HCT116 (cell line): ENCODE measurements around the gene TIAM2. TPM values are rescaled to one million over a fixed set of nuclear protein-coding genes. Genes with fewer than 3 reads are reported as not detected.

Experiments
- ATAC-seq: fragments of 200-7000 bp; cut with Tn5 transposase; 2 replicates; pipeline ENCODE4 v1.9.1; 2020; ENCODE audit warnings: mild to moderate bottlenecking, moderate library complexity
- BruUV-seq: library from RNA; stranded (reverse); fragments of 400-500 nt; replicated peaks from 2 replicates; lab custom pipeline; 2021; lab: Mats Ljungman, UMichigan
- CTCF ChIA-PET: fragments of 300-600 bp; sonication (Branson Sonifier 250); formaldehyde crosslinking; loops from one replicate; lab custom pipeline; 2021; ENCODE audit warnings: antibody characterized with exemption; lab: Charles Lee
- POLR2A ChIA-PET: fragments of 300-600, 350-600 bp; sonication (Branson Sonifier 250); formaldehyde crosslinking; loops from one replicate; lab custom pipeline; 2021; ENCODE audit warnings: antibody characterized with exemption; lab: Charles Lee
- RAD21 ChIA-PET, 2 experiments: fragments of 300-600 bp; sonication (Branson Sonifier 250); formaldehyde crosslinking; loops; one replicate each; lab custom pipeline; 2023; ENCODE audit warnings: low total read pairs in 2 of 2; ENCODE audit not compliant: uncharacterized antibody in 2 of 2, unreplicated experiment in 2 of 2, low non-redundant PET in 1 of 2; lab: Charles Lee
- DNase-seq: peaks from one replicate; pipeline ENCODE4 v3.0.0-alpha.2; 2010; ENCODE audit warnings: low read depth, low spot score
- H2AFZ ChIP-seq: fragments of 200-600 bp; shearing (Covaris generic), sonication (generic); 2 replicates; pipeline ENCODE4 v1.6.1; 2017; ENCODE audit warnings: low read depth, mixed run types, mixed read lengths, antibody characterized with exemption, low read length; ENCODE audit not compliant: poor library complexity, severe bottlenecking
- H3K27ac ChIP-seq: 2 replicates; pipeline ENCODE4 v1.5.1; 2012; ENCODE audit warnings: low read depth, low read length
- H3K27me3 ChIP-seq: fragments of 200-600 bp; sonication (generic); 2 replicates; pipeline ENCODE4 v1.6.1; 2016; ENCODE audit warnings: mixed run types, low read length, mixed read lengths; ENCODE audit not compliant: insufficient read depth
- H3K36me3 ChIP-seq, 2 experiments: fragments of 200-500 bp in 1 of 2; fragments of 200-600 bp in 1 of 2; sonication (Bioruptor generic) in 1 of 2; sonication (generic) in 1 of 2; 2 replicates each; pipeline versions ENCODE4 v1.5.1 to v1.6.1; 2014 to 2016; ENCODE audit warnings: low read length in 2 of 2, inconsistent platforms in 1 of 2, mixed read lengths in 1 of 2, mixed run types in 1 of 2; ENCODE audit not compliant: insufficient read depth in 2 of 2, control insufficient read depth in 1 of 2
- H3K4me1 ChIP-seq, 2 experiments: fragments of 200-600 bp in 1 of 2; sonication (generic) in 1 of 2; 2 replicates each; pipeline versions ENCODE4 v1.5.1 to v1.6.1; 2012 to 2017; ENCODE audit warnings: low read length in 2 of 2, inconsistent platforms in 1 of 2, mild to moderate bottlenecking in 1 of 2, mixed read lengths in 1 of 2, mixed run types in 1 of 2, moderate library complexity in 1 of 2; ENCODE audit not compliant: insufficient read depth in 2 of 2, control insufficient read depth in 1 of 2
- H3K4me2 ChIP-seq: fragments of 200-600 bp; sonication (generic); 2 replicates; pipeline ENCODE4 v1.6.1; 2017; ENCODE audit warnings: mixed run types, low read length, mixed read lengths
- H3K4me3 ChIP-seq, 2 experiments: fragments of 200-600 bp in 1 of 2; sonication (generic) in 1 of 2; replicated peaks in 1 of 2; 2 replicates each; pipeline ENCODE4 v1.5.1; 2011 to 2016; ENCODE audit warnings: low read length in 2 of 2, control low read depth in 1 of 2, low read depth in 1 of 2, mild to moderate bottlenecking in 1 of 2, mixed read lengths in 1 of 2, mixed run types in 1 of 2
- H3K79me2 ChIP-seq: fragments of 200-600 bp; sonication (generic); 2 replicates; pipeline ENCODE4 v1.6.1; 2017; ENCODE audit warnings: mild to moderate bottlenecking, mixed run types, low read length, moderate library complexity, mixed read lengths; ENCODE audit not compliant: insufficient read depth
- H3K9ac ChIP-seq: fragments of 200-600 bp; sonication (generic); 2 replicates; pipeline ENCODE4 v1.6.1; 2016; ENCODE audit warnings: low read length, mixed read lengths
- H3K9me2 ChIP-seq: fragments of 200-600 bp; sonication (generic), shearing (Covaris generic); 2 replicates; pipeline ENCODE4 v1.6.1; 2017; ENCODE audit warnings: mixed run types, mild to moderate bottlenecking, moderate library complexity; ENCODE audit not compliant: insufficient read depth
- H3K9me3 ChIP-seq, 2 experiments: fragments of 200-500 bp in 1 of 2; fragments of 200-600 bp in 1 of 2; sonication (Bioruptor generic) in 1 of 2; sonication (generic) in 1 of 2; 2 replicates each; pipeline ENCODE4 v1.6.1; 2014 to 2017; ENCODE audit warnings: low read length in 2 of 2, mixed read lengths in 2 of 2, inconsistent platforms in 1 of 2, low read depth in 1 of 2, mild to moderate bottlenecking in 1 of 2, mixed run types in 1 of 2, moderate library complexity in 1 of 2; ENCODE audit not compliant: control insufficient read depth in 1 of 2, insufficient read depth in 1 of 2
- H4K20me1 ChIP-seq: fragments of 200-600 bp; sonication (generic), shearing (Covaris generic); 2 replicates; pipeline ENCODE4 v1.6.1; 2017; ENCODE audit warnings: mixed run types, mild to moderate bottlenecking, moderate library complexity; ENCODE audit not compliant: insufficient read depth
- ATF3 ChIP-seq: IDR thresholded peaks from 2 replicates; pipeline ENCODE4 v1.6.1; 2012
- CTCF ChIP-seq, 3 experiments: fragments of 200-600 bp in 1 of 3; sonication (generic) in 1 of 3; IDR thresholded peaks in 2 of 3; conservative IDR thresholded peaks in 1 of 3; 2 replicates each; pipeline ENCODE4 v1.5.1; 2012 to 2017; ENCODE audit warnings: low read depth in 2 of 3, low read length in 2 of 3, antibody characterized with exemption in 1 of 3, borderline replicate concordance in 1 of 3, control low read depth in 1 of 3, mild to moderate bottlenecking in 1 of 3, mixed read lengths in 1 of 3, mixed run types in 1 of 3, moderate library complexity in 1 of 3; ENCODE audit not compliant: insufficient read depth in 1 of 3
- EGR1 ChIP-seq: IDR thresholded peaks from 2 replicates; pipeline ENCODE4 v1.6.1; 2012; ENCODE audit warnings: low read depth
- FOSL1 ChIP-seq: IDR thresholded peaks from 2 replicates; pipeline ENCODE4 v1.6.1; 2012; ENCODE audit warnings: low read depth
- JUND ChIP-seq: IDR thresholded peaks from 2 replicates; pipeline ENCODE4 v1.6.1; 2012
- RAD21 ChIP-seq: IDR thresholded peaks from 2 replicates; pipeline ENCODE4 v1.6.1; 2012; ENCODE audit warnings: low read depth, mild to moderate bottlenecking
- REST ChIP-seq: IDR thresholded peaks from 2 replicates; pipeline ENCODE4 v1.6.1; 2012; ENCODE audit warnings: low read depth
- SIN3A ChIP-seq: IDR thresholded peaks from 2 replicates; pipeline ENCODE4 v1.6.1; 2012; ENCODE audit warnings: low read depth
- SP1 ChIP-seq: IDR thresholded peaks from 2 replicates; pipeline ENCODE4 v1.6.1; 2012; ENCODE audit warnings: low read depth
- SRF ChIP-seq: IDR thresholded peaks from 2 replicates; pipeline ENCODE4 v1.6.1; 2012; ENCODE audit warnings: low read depth
- TCF7L2 ChIP-seq: IDR thresholded peaks from 2 replicates; pipeline ENCODE4 v1.7.0; 2011; ENCODE audit warnings: borderline replicate concordance, inconsistent platforms; ENCODE audit not compliant: insufficient read depth, insufficient read length; ENCODE audit errors: extremely low read depth
- ZBTB33 ChIP-seq: IDR thresholded peaks from 2 replicates; pipeline ENCODE4 v1.6.1; 2011; ENCODE audit warnings: mild to moderate bottlenecking, low read length, moderate library complexity; ENCODE audit not compliant: insufficient replicate concordance; ENCODE audit errors: extremely low read depth
- ZNF274 ChIP-seq: fragments of 200-500 bp; sonication (Bioruptor generic); IDR thresholded peaks from 2 replicates; pipeline ENCODE4 v1.6.1; 2014; ENCODE audit warnings: mild to moderate bottlenecking, low read depth, low read length, inconsistent platforms
- intact Hi-C: fragments of 100-400 bp; cut with micrococcal nuclease; formaldehyde crosslinking; loops from 2 replicates; pipeline ENCODE4 v1.10.0; 2022
- total RNA-seq: library from RNA; stranded (reverse); gene quantifications from one replicate; pipeline ENCODE4 v1.2.1, GENCODE V29; 2021; ENCODE audit not compliant: unreplicated experiment

The TIAM2 gene
- total RNA-seq, 1 experiment from 2014 or later: 9.4 TPM

- Histone ChIP-seq H3K9me2 (no peaks in the 10 kb centered on the region), H3K36me3 (no peaks in the 10 kb centered on the region)
- CTCF ChIA-PET: no interaction called here
Observed at GRCh38 chr6:155004017-155004416, 8.9 kb downstream of the TIAM2 start.

More at GRCh38 chr6:155004017-155004416, 8.9 kb downstream of the TIAM2 start:
- Histone ChIP-seq H4K20me1 (no peaks in the 10 kb centered on the region), H3K79me2 (no peaks in the 10 kb centered on the region)
- no peak for ATAC-seq
- no peak for TF ChIP-seq CTCF (IDR thresholded peaks at IDR 0.05 in 2 of 3, conservative IDR thresholded peaks at IDR 0.05 in 1 of 3; ENCODE audit: borderline replicate concordance in 1 of 3, insufficient read depth in 1 of 3, low read depth in 2 of 3, low read length in 2 of 3)
- no peak for TF ChIP-seq SP1
- no peak for TF ChIP-seq EGR1
- no peak for TF ChIP-seq JUND
- no peak for TF ChIP-seq ZNF274
- TF ChIP-seq ZBTB33: no peak
- TF ChIP-seq FOSL1: no peak
- TF ChIP-seq SRF: no peak
- TF ChIP-seq TCF7L2: no peak
- no peak for TF ChIP-seq REST
- no peak for TF ChIP-seq SIN3A
- no peak for TF ChIP-seq RAD21
- no peak for TF ChIP-seq ATF3
- TF ChIP-seq, all 23 proteins: peak for 0
- no peak for DNase-seq
- no peak overlapping the region for H3K4me2 ChIP-seq
- no peaks in the 10 kb centered on the region for H3K9me3 ChIP-seq
- ChIA-PET RAD21 (no interaction called here), POLR2A (no interaction called here)
- no peaks in the 10 kb centered on the region for H3K27me3 ChIP-seq
- no peak overlapping the region for H2AFZ ChIP-seq
- H3K27ac ChIP-seq: no peak overlapping the region
- H3K4me1 ChIP-seq: peaks cover 3 to 6% of the 10 kb centered on the region in 2 experiments; a peak in 2 of 4 replicates
- intact Hi-C loops: no loop called here
- H3K9ac ChIP-seq: no peak overlapping the region
- no TSS peak for BruUV-seq
- H3K4me3 ChIP-seq: no peak overlapping the region
